Mesothelial cell of epicardium (in vitro differentiated cells): Measurements from ENCODE around the gene CPVL. TPM values are rescaled to one million over a fixed set of nuclear protein-coding genes. Genes with fewer than 3 reads are reported as not detected.

Experiments used
- DNase-seq, 2 experiments: peaks; one replicate each; pipeline ENCODE4 v3.0.0; 2021; ENCODE audit warnings: low spot score in 2 of 2; ENCODE audit not compliant: unreplicated experiment in 2 of 2
- H3K27ac Mint-ChIP-seq: 2 replicates; pipeline ENCODE4 v1.8.0; 2021; ENCODE audit warnings: mixed read lengths
- H3K27me3 Mint-ChIP-seq: 2 replicates; pipeline ENCODE4 v1.8.0; 2021; ENCODE audit warnings: low read depth, mixed read lengths
- H3K36me3 Mint-ChIP-seq: 2 replicates; pipeline ENCODE4 v1.8.0; 2021; ENCODE audit warnings: mixed read lengths
- H3K4me1 Mint-ChIP-seq: 2 replicates; pipeline ENCODE4 v1.8.0; 2021; ENCODE audit warnings: mixed read lengths
- H3K4me3 Mint-ChIP-seq: 2 replicates; pipeline ENCODE4 v1.8.0; 2021; ENCODE audit warnings: mild to moderate bottlenecking, moderate library complexity, mixed read lengths
- H3K9me3 Mint-ChIP-seq: 2 replicates; pipeline ENCODE4 v1.8.0; 2021; ENCODE audit warnings: mixed read lengths
- CTCF ChIP-seq: fragments of 200-600 bp; sonication (generic); IDR thresholded peaks from one replicate; pipeline ENCODE4 v1.5.0; 2021; ENCODE audit warnings: antibody characterized with exemption; ENCODE audit not compliant: unreplicated experiment
- total RNA-seq: library from RNA; stranded (reverse); gene quantifications from 3 replicates; pipeline ENCODE4 v1.2.1, GENCODE V29; 2021

CPVL gene
- total RNA-seq, 1 donor from 2014 or later, result 11.4 TPM

GRCh38 chr7:29105191-29105590 is 41.1 kb downstream of the CPVL start:
- Mint-ChIP-seq H3K27ac (peak overlapping the region; percentile 32), H3K9me3 (no peaks in the 10 kb centered on the region), H3K36me3 (no peaks in the 10 kb centered on the region), H3K4me1 (peaks cover 27% of the 10 kb centered on the region), H3K4me3 (no peak overlapping the region), H3K27me3 (no peaks in the 10 kb centered on the region)
- no peak for TF ChIP-seq CTCF
- no peak for DNase-seq

GRCh38 chr7:29102558-29103151 is 43.7 kb downstream of the CPVL start:
- H3K27ac Mint-ChIP-seq, result no peak overlapping the region

GRCh38 chr7:29100924-29101323 is 45.4 kb downstream of the CPVL start:
- Mint-ChIP-seq H3K4me3 (no peak overlapping the region), H3K27ac (no peak overlapping the region)

More at GRCh38 chr7:29102558-29103151, 43.7 kb downstream of the CPVL start:
- H3K36me3 Mint-ChIP-seq, result no peaks in the 10 kb centered on the region
- no peak overlapping the region for H3K4me3 Mint-ChIP-seq
- H3K27me3 Mint-ChIP-seq, result no peaks in the 10 kb centered on the region
- peak; percentile 38 to 70 for DNase-seq
- H3K4me1 Mint-ChIP-seq, result peaks cover 25% of the 10 kb centered on the region
- TF ChIP-seq CTCF, result peak; percentile 56
- H3K9me3 Mint-ChIP-seq, result no peaks in the 10 kb centered on the region

GRCh38 chr7:29099896-29100847 is 46.2 kb downstream of the CPVL start:
- Mint-ChIP-seq H3K4me3 (no peak overlapping the region), H3K9me3 (no peaks in the 10 kb centered on the region), H3K27me3 (no peaks in the 10 kb centered on the region), H3K36me3 (no peaks in the 10 kb centered on the region), H3K27ac (peak overlapping the region; percentile 55), H3K4me1 (peaks cover 21% of the 10 kb centered on the region)
- no peak for DNase-seq
- no peak for TF ChIP-seq CTCF

More at GRCh38 chr7:29100924-29101323, 45.4 kb downstream of the CPVL start:
- H3K4me1 Mint-ChIP-seq, result peaks cover 23% of the 10 kb centered on the region
- H3K27me3 Mint-ChIP-seq, result no peaks in the 10 kb centered on the region
- DNase-seq, result no peak
- TF ChIP-seq CTCF, result no peak
- H3K36me3 Mint-ChIP-seq, result no peaks in the 10 kb centered on the region
- H3K9me3 Mint-ChIP-seq, result no peaks in the 10 kb centered on the region

GRCh38 chr7:29096446-29096730 is 49.9 kb downstream of the CPVL start:
- no peak for TF ChIP-seq CTCF
- Mint-ChIP-seq H3K4me3 (no peak overlapping the region), H3K27ac (no peak overlapping the region), H3K27me3 (no peaks in the 10 kb centered on the region), H3K36me3 (peaks cover 3% of the 10 kb centered on the region), H3K9me3 (no peaks in the 10 kb centered on the region), H3K4me1 (peaks cover 21% of the 10 kb centered on the region)
- no peak for DNase-seq
